Choroid plexus epithelial cell (primary cell): ENCODE data around the gene CRAT.

Experiments used
- DNase-seq: peaks from one replicate; pipeline ENCODE4 v3.0.0-alpha.2; 2010; ENCODE audit warnings: low read depth
- H3K4me3 ChIP-seq: 2 replicates; pipeline ENCODE4 v1.5.1; 2011; ENCODE audit warnings: low read depth, mild to moderate bottlenecking, control low read depth, low read length, moderate library complexity
- CTCF ChIP-seq: conservative IDR thresholded peaks from 2 replicates; pipeline ENCODE4 v1.5.1; 2011; ENCODE audit warnings: low read depth, mild to moderate bottlenecking, control low read depth, inconsistent platforms, low read length, moderate library complexity

CRAT gene

GRCh38 chr9:129075996-129076639 is 34.5 kb downstream of the CRAT start:
- no peak for TF ChIP-seq CTCF
- no peak for DNase-seq
- H3K4me3 ChIP-seq: no peak overlapping the region

GRCh38 chr9:129074106-129074505 is 36.5 kb downstream of the CRAT start:
- no peak overlapping the region for H3K4me3 ChIP-seq
- no peak for TF ChIP-seq CTCF
- DNase-seq: no peak

GRCh38 chr9:129073404-129073803 is 37.2 kb downstream of the CRAT start:
- H3K4me3 ChIP-seq: no peak overlapping the region
- no peak for TF ChIP-seq CTCF
- DNase-seq: no peak

GRCh38 chr9:129072171-129072570 is 38.4 kb downstream of the CRAT start:
- DNase-seq: no peak
- no peak for TF ChIP-seq CTCF
- H3K4me3 ChIP-seq: no peak overlapping the region

GRCh38 chr9:129071526-129072126 is 39.0 kb downstream of the CRAT start:
- no peak overlapping the region for H3K4me3 ChIP-seq
- DNase-seq: no peak
- no peak for TF ChIP-seq CTCF

GRCh38 chr9:129070696-129071525 is 39.7 kb downstream of the CRAT start:
- no peak for TF ChIP-seq CTCF
- DNase-seq: no peak
- H3K4me3 ChIP-seq: no peak overlapping the region
